IMR-90 (cell line): ENCODE results near the gene SENP6. TPM values are rescaled to one million over a fixed set of nuclear protein-coding genes. Genes with fewer than 3 reads are reported as not detected.

ENCODE experiments used
- ATAC-seq: fragments of 200-7000 bp; cut with Tn5 transposase; 2 replicates; pipeline ENCODE4 v1.9.1; 2020; ENCODE audit warnings: low read depth, mild to moderate bottlenecking, moderate library complexity
- BruUV-seq: library from RNA; stranded (reverse); fragments of 400-500 nt; replicated peaks from 2 replicates; lab custom pipeline; 2021; lab: Mats Ljungman, UMichigan
- CTCF ChIA-PET: fragments of 300-600 bp; formaldehyde crosslinking; extraction: SDS; loops from one replicate; lab custom pipeline; 2021; ENCODE audit warnings: antibody characterized with exemption; lab: Yijun Ruan, JAX
- POLR2A ChIA-PET: fragments of 300-600 bp; sonication (Branson Sonifier 250); formaldehyde crosslinking; loops from one replicate; lab custom pipeline; 2022; ENCODE audit warnings: antibody characterized with exemption; ENCODE audit not compliant: unreplicated experiment; lab: Charles Lee
- DNase-seq: peaks from one replicate; pipeline ENCODE4 v3.0.0; 2013
- H2AFZ ChIP-seq: replicated peaks from 2 replicates; pipeline ENCODE3; 2013; ENCODE audit warnings: low read length, mild to moderate bottlenecking; ENCODE audit not compliant: poor library complexity
- H2AK5ac ChIP-seq: 2 replicates; pipeline ENCODE4 v1.6.1; 2013; ENCODE audit warnings: low read depth, low read length, inconsistent platforms
- H2AK9ac ChIP-seq: replicated peaks from 2 replicates; pipeline ENCODE3; 2013; ENCODE audit warnings: mild to moderate bottlenecking, low read depth, low read length, moderate library complexity; ENCODE audit not compliant: poor library complexity
- H2BK120ac ChIP-seq: 2 replicates; pipeline ENCODE4 v1.6.1; 2013; ENCODE audit warnings: low read depth, low read length, inconsistent platforms
- H2BK15ac ChIP-seq: 3 replicates; pipeline ENCODE4 v1.6.1; 2013; ENCODE audit warnings: low read depth, low read length, inconsistent platforms
- H2BK20ac ChIP-seq: 2 replicates; pipeline ENCODE4 v1.6.1; 2013; ENCODE audit warnings: low read depth, mild to moderate bottlenecking, inconsistent platforms, low read length, moderate library complexity
- H2BK5ac ChIP-seq: 2 replicates; pipeline ENCODE4 v1.6.1; 2013; ENCODE audit warnings: mild to moderate bottlenecking, low read depth, low read length, inconsistent platforms; ENCODE audit not compliant: poor library complexity, severe bottlenecking
- H3K14ac ChIP-seq: replicated peaks from 2 replicates; pipeline ENCODE4 v1.6.1; 2013; ENCODE audit warnings: low read depth, low read length, inconsistent platforms
- H3K18ac ChIP-seq: 2 replicates; pipeline ENCODE4 v1.6.1; 2013; ENCODE audit warnings: low read depth, low read length, control low read depth
- H3K23ac ChIP-seq: 2 replicates; pipeline ENCODE4 v1.6.1; 2013; ENCODE audit warnings: low read depth, low read length, inconsistent platforms
- H3K27ac ChIP-seq: 2 replicates; pipeline ENCODE4 v1.5.1; 2013; ENCODE audit warnings: mild to moderate bottlenecking, control low read depth, low read length; ENCODE audit not compliant: insufficient read depth
- H3K27me3 ChIP-seq: 2 replicates; pipeline ENCODE4 v1.6.1; 2013; ENCODE audit warnings: low read length; ENCODE audit not compliant: control insufficient read depth, insufficient read depth
- H3K36me3 ChIP-seq: 2 replicates; pipeline ENCODE4 v1.6.1; 2013; ENCODE audit warnings: low read length, mixed read lengths; ENCODE audit not compliant: control insufficient read depth, insufficient read depth
- H3K4ac ChIP-seq: 2 replicates; pipeline ENCODE4 v1.6.1; 2013; ENCODE audit warnings: low read depth, low read length, inconsistent platforms
- H3K4me1 ChIP-seq: 2 replicates; pipeline ENCODE4 v1.6.1; 2013; ENCODE audit warnings: low read length, mixed read lengths; ENCODE audit not compliant: control insufficient read depth, insufficient read depth
- H3K4me2 ChIP-seq: 2 replicates; pipeline ENCODE4 v1.6.1; 2013; ENCODE audit warnings: low read depth, mild to moderate bottlenecking, control low read depth, low read length, moderate library complexity
- H3K4me3 ChIP-seq: 2 replicates; pipeline ENCODE4 v1.5.1; 2013; ENCODE audit warnings: low read depth, mild to moderate bottlenecking, control low read depth, low read length, moderate library complexity; ENCODE audit not compliant: insufficient read depth
- H3K56ac ChIP-seq: 2 replicates; pipeline ENCODE4 v1.6.1; 2013; ENCODE audit warnings: low read length, inconsistent platforms; ENCODE audit not compliant: insufficient read depth; ENCODE audit errors: extremely low read depth
- H3K79me1 ChIP-seq, 2 experiments: 2 replicates each; pipeline ENCODE4 v1.6.1; 2013; ENCODE audit warnings: low read length in 2 of 2, inconsistent platforms in 1 of 2, low read depth in 1 of 2
- H3K9ac ChIP-seq: 2 replicates; pipeline ENCODE4 v1.6.1; 2013; ENCODE audit warnings: low read depth, low read length, control low read depth
- H3K9me1 ChIP-seq: 2 replicates; pipeline ENCODE4 v1.6.1; 2013; ENCODE audit warnings: low read length, inconsistent platforms; ENCODE audit not compliant: insufficient read depth
- H3K9me3 ChIP-seq: 2 replicates; pipeline ENCODE4 v1.6.1; 2013; ENCODE audit warnings: low read length; ENCODE audit not compliant: control insufficient read depth, insufficient read depth
- H4K20me1 ChIP-seq: 2 replicates; pipeline ENCODE4 v1.6.1; 2013; ENCODE audit warnings: low read length, inconsistent platforms; ENCODE audit not compliant: insufficient read depth
- H4K5ac ChIP-seq: 2 replicates; pipeline ENCODE4 v1.6.1; 2013; ENCODE audit warnings: mild to moderate bottlenecking, low read depth, low read length, control low read depth
- H4K8ac ChIP-seq, 2 experiments: 2 replicates each; pipeline ENCODE4 v1.6.1; 2013; ENCODE audit warnings: low read depth in 2 of 2, low read length in 2 of 2, control low read depth in 1 of 2, inconsistent platforms in 1 of 2
- H4K91ac ChIP-seq: 2 replicates; pipeline ENCODE4 v1.6.1; 2013; ENCODE audit warnings: low read depth, low read length, inconsistent platforms; ENCODE audit not compliant: insufficient read depth
- BHLHE40 ChIP-seq: fragments of 150-350 bp; IDR thresholded peaks from 2 replicates; pipeline ENCODE4 v1.6.1; 2016; ENCODE audit warnings: mild to moderate bottlenecking, low read depth, low read length
- CEBPB ChIP-seq: IDR thresholded peaks from 2 replicates; pipeline ENCODE4 v1.6.1; 2012; ENCODE audit warnings: low read depth, low read length, improper control_type of control experiment
- CHD1 ChIP-seq: IDR thresholded peaks from 2 replicates; pipeline ENCODE4 v1.6.1; 2012; ENCODE audit warnings: low read depth, low read length, improper control_type of control experiment
- CTCF ChIP-seq: conservative IDR thresholded peaks from 2 replicates; pipeline ENCODE4 v1.5.1; 2012; ENCODE audit warnings: mild to moderate bottlenecking, low read depth, low read length, improper control_type of control experiment
- ELK1 ChIP-seq: fragments of 150-350 bp; IDR thresholded peaks from 2 replicates; pipeline ENCODE4 v1.6.1; 2016; ENCODE audit warnings: low read depth, mild to moderate bottlenecking, low read length, moderate library complexity, borderline replicate concordance
- FOS ChIP-seq: fragments of 150-350 bp; IDR thresholded peaks from 2 replicates; pipeline ENCODE4 v1.6.1; 2016; ENCODE audit warnings: low read depth, low read length
- MAFK ChIP-seq: IDR thresholded peaks from 2 replicates; pipeline ENCODE4 v1.6.1; 2012; ENCODE audit warnings: low read depth, low read length, improper control_type of control experiment
- MAZ ChIP-seq: IDR thresholded peaks from 2 replicates; pipeline ENCODE4 v1.6.1; 2012; ENCODE audit warnings: low read depth, mild to moderate bottlenecking, low read length, improper control_type of control experiment, moderate library complexity, borderline replicate concordance
- MXI1 ChIP-seq: IDR thresholded peaks from 2 replicates; pipeline ENCODE4 v1.6.1; 2012; ENCODE audit warnings: low read depth, mild to moderate bottlenecking, low read length, moderate library complexity, borderline replicate concordance
- NFE2L2 ChIP-seq: fragments of 150-350 bp; IDR thresholded peaks from 2 replicates; pipeline ENCODE4 v1.6.1; 2016; ENCODE audit warnings: low read depth, mild to moderate bottlenecking, low read length
- POLR2A ChIP-seq: IDR thresholded peaks from 2 replicates; pipeline ENCODE4 v1.6.1; 2012; ENCODE audit warnings: mild to moderate bottlenecking, low read depth, low read length
- RAD21 ChIP-seq: IDR thresholded peaks from 2 replicates; pipeline ENCODE4 v1.6.1; 2012; ENCODE audit warnings: low read length, improper control_type of control experiment
- RCOR1 ChIP-seq: IDR thresholded peaks from 2 replicates; pipeline ENCODE4 v1.6.1; 2012; ENCODE audit warnings: mild to moderate bottlenecking, low read length, improper control_type of control experiment; ENCODE audit not compliant: insufficient replicate concordance
- RFX5 ChIP-seq: IDR thresholded peaks from 2 replicates; pipeline ENCODE4 v1.8.0; 2012; ENCODE audit warnings: low read depth, mild to moderate bottlenecking, low read length, moderate library complexity
- SMC3 ChIP-seq: fragments of 150-350 bp; IDR thresholded peaks from 2 replicates; pipeline ENCODE4 v1.6.1; 2016; ENCODE audit warnings: low read depth, mild to moderate bottlenecking, antibody characterized with exemption, low read length, moderate library complexity
- USF2 ChIP-seq: fragments of 150-350 bp; IDR thresholded peaks from 2 replicates; pipeline ENCODE4 v1.6.1; 2017; ENCODE audit warnings: mild to moderate bottlenecking, antibody characterized with exemption, low read length, low read depth
- WGBS, 2 experiments: methylation state at CpG; one replicate each; pipeline versions ENCODE4 v1.1.5 to v1.1.7; 2013; ENCODE audit warnings: missing lambda C conversion rate in 2 of 2; ENCODE audit not compliant: insufficient read length in 1 of 2; ENCODE audit errors: extremely low coverage in 2 of 2; 5-methylcytosine and 5-hydroxymethylcytosine counted together
- dilution Hi-C: fragments of 300-500 bp; cut with HindIII; formaldehyde crosslinking; loops from one replicate; pipeline ENCODE4 v1.14.3; 2018; ENCODE audit warnings: low sequenced_read_pairs; ENCODE audit not compliant: unreplicated experiment
- in situ Hi-C: fragments of 300-500 bp; cut with MboI; formaldehyde crosslinking; loops from 3 replicates; pipeline ENCODE4 v1.14.3; 2019; ENCODE audit warnings: low sequenced_read_pairs, inconsistent platforms, mixed read lengths
- intact Hi-C: fragments of 100-400 bp; cut with micrococcal nuclease; formaldehyde crosslinking; loops from 2 replicates; pipeline ENCODE4 v1.10.0; 2022
- polyA plus RNA-seq, 3 experiments: library from polyadenylated mRNA; depleted of rRNA; stranded (reverse); fragments of >200 nt; gene quantifications; 2 replicates each; pipeline ENCODE4 v1.2.3, GENCODE V29; 2012; ENCODE audit warnings: low replicate concordance in 1 of 3
- total RNA-seq: library from RNA; depleted of rRNA; stranded (reverse); fragments of >200 nt; gene quantifications from 2 replicates; pipeline ENCODE4 v1.2.3, GENCODE V29; 2012

Gene SENP6
- total and polyA plus RNA-seq, 2 of the 4 experiments (the other 2 are of a cell fraction): 23.1 to 25.8 TPM

- Histone ChIP-seq H3K56ac (no peak overlapping the region), H3K14ac (no peak overlapping the region), H4K5ac (no peak overlapping the region), H3K9me1 (peaks cover 11% of the 10 kb centered on the region), H3K27me3 (no peaks in the 10 kb centered on the region), H3K4me2 (no peak overlapping the region), H2BK15ac (no peak overlapping the region), H3K36me3 (no peaks in the 10 kb centered on the region), H3K9me3 (no peaks in the 10 kb centered on the region), H2AK5ac (no peak overlapping the region), H2BK20ac (no peak overlapping the region), H3K9ac (no peak overlapping the region), H3K27ac (no peak overlapping the region), H3K18ac (no peak overlapping the region), H4K91ac (no peak overlapping the region), H3K4me3 (no peak overlapping the region), H4K20me1 (peaks cover 87% of the 10 kb centered on the region), H2BK5ac (no peak overlapping the region), H2AFZ (no peak overlapping the region), H3K23ac (no peak overlapping the region), H2AK9ac (no peak overlapping the region), H4K8ac (no peak overlapping the region), H3K79me1 (peaks cover 11 to 67% of the 10 kb centered on the region in 2 experiments; a peak in 3 of 4 replicates), H3K4ac (no peak overlapping the region), H3K4me1 (peaks cover 7% of the 10 kb centered on the region), H2BK120ac (no peak overlapping the region)
- intact Hi-C loops (no loop called here), in situ Hi-C loops (no loop called here), dilution Hi-C loops (no loop called here)
- CTCF ChIA-PET: no interaction called here
- POLR2A ChIA-PET: no interaction called here
- ATAC-seq (no peak), DNase-seq (no peak)
- WGBS, 2 experiments: 80% methylated on average over 1 of the region's 2 CpGs; no CpG with 5 or more reads in 1 of the 2 experiments
- BruUV-seq: no TSS peak
- no peak for TF ChIP-seq FOS
- no peak for TF ChIP-seq RFX5
- no peak for TF ChIP-seq BHLHE40
- TF ChIP-seq SMC3: no peak
- no peak for TF ChIP-seq RAD21
- no peak for TF ChIP-seq USF2
- no peak for TF ChIP-seq NFE2L2
- no peak for TF ChIP-seq CEBPB
- no peak for TF ChIP-seq POLR2A
- TF ChIP-seq ELK1: no peak
- TF ChIP-seq MAFK: no peak
- no peak for TF ChIP-seq RCOR1
- no peak for TF ChIP-seq CHD1
- TF ChIP-seq MAZ: no peak
- TF ChIP-seq CTCF: no peak
- TF ChIP-seq MXI1: no peak
Measured at GRCh38 chr6:75611011-75611701, 9.5 kb downstream of the SENP6 start.
